Measurements from ENCODE around the gene GPR148.

GPR148 gene

DNA sequence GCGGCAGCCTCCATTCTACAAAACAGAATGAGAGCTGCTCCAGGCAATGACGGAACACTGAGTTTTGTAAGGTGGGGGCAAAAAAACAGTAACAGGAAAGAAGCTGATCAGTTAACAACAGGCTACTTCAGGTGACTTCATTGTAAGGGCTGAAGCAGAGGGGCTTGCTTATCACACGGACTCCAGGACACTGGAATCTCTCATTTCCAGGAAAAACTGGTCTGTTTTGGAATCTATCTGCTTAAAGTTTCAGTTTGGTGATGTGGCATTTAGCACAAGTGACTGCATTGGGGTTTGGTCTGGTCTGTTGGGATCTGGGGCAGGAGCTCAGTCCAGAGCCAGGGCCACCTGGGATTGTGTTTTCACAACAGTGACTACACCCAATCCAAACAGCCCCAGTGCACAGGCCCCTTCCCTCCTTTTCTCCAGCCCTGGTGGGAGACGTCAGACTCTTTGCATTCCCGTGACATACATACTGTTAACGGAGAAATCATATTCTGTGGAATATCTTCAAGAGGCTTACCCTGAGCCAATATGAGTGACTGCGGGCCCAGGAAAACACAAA is 40.6 kb downstream of the GPR148 start:
- no peak for DNase-seq (ENCODE audit: low read depth in 2 of 2)

DNA sequence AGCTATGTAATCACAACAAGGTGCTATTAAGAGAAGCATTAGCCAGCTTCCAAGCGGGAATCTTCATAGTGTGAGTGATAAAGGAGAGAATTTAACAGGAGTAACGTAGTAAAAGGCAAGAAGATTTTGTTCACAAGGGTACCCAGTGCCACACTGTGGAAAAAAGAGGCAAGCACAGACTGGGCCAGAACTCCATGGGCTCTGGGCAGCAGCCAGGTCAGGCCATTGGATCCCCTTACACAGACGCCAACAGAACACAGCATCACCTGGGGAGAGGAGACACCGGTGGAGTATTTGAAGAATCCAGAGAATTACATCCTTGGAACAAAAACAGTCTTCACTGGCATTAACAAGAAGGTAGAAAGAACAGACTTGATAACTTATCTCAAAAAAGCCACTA is 47.7 kb downstream of the GPR148 start:
- DNase-seq (ENCODE audit: low read depth in 2 of 2), result no peak

- no peak for DNase-seq (ENCODE audit: low read depth in 2 of 2)
Measured at GRCh38 chr2:130778781-130779180, 49.9 kb downstream of the GPR148 start.
